NCI-H82 (cell line): ENCODE results near the gene CD34.

ENCODE experiments used
- DNase-seq: peaks from one replicate; lab custom pipeline; 2025; lab: John Stamatoyannopoulos, UW

Gene CD34

DNA sequence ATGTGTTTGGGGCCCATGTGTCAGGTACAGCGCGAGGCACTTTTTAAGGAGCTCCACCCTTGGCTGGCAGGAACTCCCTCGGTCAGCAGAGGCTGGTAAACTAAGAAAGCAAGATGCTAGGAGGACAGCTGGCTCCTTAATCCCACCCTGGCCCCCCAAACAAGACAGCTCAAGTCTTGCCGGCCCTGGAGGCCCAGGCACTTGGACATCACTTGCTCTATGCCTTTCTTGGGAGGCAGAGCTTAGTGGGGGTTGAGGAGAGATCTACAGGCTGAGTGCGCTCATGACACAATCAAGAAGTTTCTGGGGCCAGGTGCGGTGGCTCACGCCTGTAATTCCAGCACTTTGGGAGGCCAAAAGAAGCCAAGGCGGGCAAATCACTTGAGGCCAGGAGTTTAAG is 78.1 kb downstream of the CD34 start:
- DNase-seq = no peak

- DNase-seq = no peak
These were observed 79.2 kb downstream of the CD34 start for GRCh38 chr1:207831517-207832327.
